Panc1 (cell line): ENCODE results near the gene IKBIP.

Experiments used
- CTCF ChIP-seq: fragments of 450-650 bp; IDR thresholded peaks from 2 replicates; pipeline ENCODE4 v1.5.1; 2017; ENCODE audit warnings: mild to moderate bottlenecking
- TCF7L2 ChIP-seq: IDR thresholded peaks from 2 replicates; pipeline ENCODE4 v1.6.1; 2011; ENCODE audit warnings: mild to moderate bottlenecking, low read depth, low read length, inconsistent platforms

- TF ChIP-seq CTCF (no peak; the same call in 1 of the 2 replicates), TCF7L2 (no peak)
Measured at GRCh38 chr12:98644712-98645571, at the start of gene IKBIP, which contains the start of gene APAF1.
